ENCODE data around the gene SMYD5.
"Not testable (repeated sequence)": the region's sequence is repeated elsewhere in the genome, so short reads cannot be mapped to it uniquely, and the experiment has no call there.

The SMYD5 gene

GRCh38 chr2:73262108-73262651, 48.1 kb downstream of the SMYD5 start:
- Histone ChIP-seq H2AFZ (ENCODE audit: low read depth, low read length) (no peak overlapping the region), H3K4me1 (ENCODE audit: insufficient read depth, low read length) (no peaks in the 10 kb centered on the region), H3K9me3 (ENCODE audit: low read length) (no peaks in the 10 kb centered on the region), H3K27me3 (ENCODE audit: insufficient read depth, low read length) (no peaks in the 10 kb centered on the region), H3K36me3 (ENCODE audit: insufficient read depth, low read length) (peaks cover 9% of the 10 kb centered on the region), H3K4me3 (ENCODE audit: low read length) (no peak overlapping the region)

- not testable (repeated sequence) for H3K4me3 ChIP-seq (ENCODE audit: low read length); H3K4me1 ChIP-seq (ENCODE audit: insufficient read depth, low read length); H3K27me3 ChIP-seq (ENCODE audit: insufficient read depth, low read length); H3K9me3 ChIP-seq (ENCODE audit: low read length); H3K36me3 ChIP-seq (ENCODE audit: insufficient read depth, low read length); H2AFZ ChIP-seq (ENCODE audit: low read depth, low read length)
Observed at GRCh38 chr2:73262691-73263429, 48.8 kb downstream of the SMYD5 start.

- H3K9me3 ChIP-seq (ENCODE audit: low read length), result no peaks in the 10 kb centered on the region
- H3K36me3 ChIP-seq (ENCODE audit: insufficient read depth, low read length), result peaks cover 5% of the 10 kb centered on the region
- H3K4me3 ChIP-seq (ENCODE audit: low read length), result no peak overlapping the region
- H2AFZ ChIP-seq (ENCODE audit: low read depth, low read length), result no peak overlapping the region
- no peaks in the 10 kb centered on the region for H3K27me3 ChIP-seq (ENCODE audit: insufficient read depth, low read length)
- no peaks in the 10 kb centered on the region for H3K4me1 ChIP-seq (ENCODE audit: insufficient read depth, low read length)
Observed at GRCh38 chr2:73263540-73264331, 49.7 kb downstream of the SMYD5 start.

GRCh38 chr2:73264332-73264606, 50.2 kb downstream of the SMYD5 start:
- Histone ChIP-seq H2AFZ (ENCODE audit: low read depth, low read length) (no peak overlapping the region), H3K4me3 (ENCODE audit: low read length) (no peak overlapping the region)

GRCh38 chr2:73264783-73265182, 50.7 kb downstream of the SMYD5 start:
- Histone ChIP-seq H2AFZ (ENCODE audit: low read depth, low read length) (no peak overlapping the region), H3K4me1 (ENCODE audit: insufficient read depth, low read length) (no peaks in the 10 kb centered on the region), H3K4me3 (ENCODE audit: low read length) (no peak overlapping the region), H3K27me3 (ENCODE audit: insufficient read depth, low read length) (no peaks in the 10 kb centered on the region), H3K9me3 (ENCODE audit: low read length) (no peaks in the 10 kb centered on the region), H3K36me3 (ENCODE audit: insufficient read depth, low read length) (peaks cover 5% of the 10 kb centered on the region)

More at GRCh38 chr2:73264332-73264606, 50.2 kb downstream of the SMYD5 start:
- H3K4me1 ChIP-seq (ENCODE audit: insufficient read depth, low read length), result no peaks in the 10 kb centered on the region
- no peaks in the 10 kb centered on the region for H3K27me3 ChIP-seq (ENCODE audit: insufficient read depth, low read length)
- H3K9me3 ChIP-seq (ENCODE audit: low read length), result no peaks in the 10 kb centered on the region
- peaks cover 5% of the 10 kb centered on the region for H3K36me3 ChIP-seq (ENCODE audit: insufficient read depth, low read length)

GRCh38 chr2:73265298-73266060, 51.4 kb downstream of the SMYD5 start:
- H3K27me3 ChIP-seq (ENCODE audit: insufficient read depth, low read length), result no peaks in the 10 kb centered on the region
- no peak overlapping the region for H2AFZ ChIP-seq (ENCODE audit: low read depth, low read length)
- no peaks in the 10 kb centered on the region for H3K9me3 ChIP-seq (ENCODE audit: low read length)
- no peaks in the 10 kb centered on the region for H3K4me1 ChIP-seq (ENCODE audit: insufficient read depth, low read length)
- peaks cover 5% of the 10 kb centered on the region for H3K36me3 ChIP-seq (ENCODE audit: insufficient read depth, low read length)
- no peak overlapping the region for H3K4me3 ChIP-seq (ENCODE audit: low read length)

GRCh38 chr2:73266061-73266901, 52.2 kb downstream of the SMYD5 start:
- Histone ChIP-seq H3K4me1 (ENCODE audit: insufficient read depth, low read length) (no peaks in the 10 kb centered on the region), H3K4me3 (ENCODE audit: low read length) (no peak overlapping the region), H3K27me3 (ENCODE audit: insufficient read depth, low read length) (no peaks in the 10 kb centered on the region), H3K9me3 (ENCODE audit: low read length) (no peaks in the 10 kb centered on the region), H3K36me3 (ENCODE audit: insufficient read depth, low read length) (peaks cover 5% of the 10 kb centered on the region), H2AFZ (ENCODE audit: low read depth, low read length) (no peak overlapping the region)

GRCh38 chr2:73267008-73267407, 53.0 kb downstream of the SMYD5 start:
- Histone ChIP-seq H3K4me3 (ENCODE audit: low read length) (no peak overlapping the region), H3K4me1 (ENCODE audit: insufficient read depth, low read length) (no peaks in the 10 kb centered on the region), H3K9me3 (ENCODE audit: low read length) (no peaks in the 10 kb centered on the region), H3K36me3 (ENCODE audit: insufficient read depth, low read length) (peaks cover 5% of the 10 kb centered on the region), H3K27me3 (ENCODE audit: insufficient read depth, low read length) (no peaks in the 10 kb centered on the region), H2AFZ (ENCODE audit: low read depth, low read length) (no peak overlapping the region)

- Histone ChIP-seq H3K4me1 (ENCODE audit: insufficient read depth, low read length) (no peaks in the 10 kb centered on the region), H3K9me3 (ENCODE audit: low read length) (no peaks in the 10 kb centered on the region), H3K27me3 (ENCODE audit: insufficient read depth, low read length) (no peaks in the 10 kb centered on the region), H3K36me3 (ENCODE audit: insufficient read depth, low read length) (peaks cover 2% of the 10 kb centered on the region), H3K4me3 (ENCODE audit: low read length) (no peak overlapping the region), H2AFZ (ENCODE audit: low read depth, low read length) (no peak overlapping the region)
Observed at GRCh38 chr2:73268366-73268829, 54.4 kb downstream of the SMYD5 start.

- H3K4me1 ChIP-seq (ENCODE audit: insufficient read depth, low read length), result no peaks in the 10 kb centered on the region
- H3K36me3 ChIP-seq (ENCODE audit: insufficient read depth, low read length), result peaks cover under 1% of the 10 kb centered on the region
- no peaks in the 10 kb centered on the region for H3K9me3 ChIP-seq (ENCODE audit: low read length)
- H2AFZ ChIP-seq (ENCODE audit: low read depth, low read length), result no peak overlapping the region
- no peaks in the 10 kb centered on the region for H3K27me3 ChIP-seq (ENCODE audit: insufficient read depth, low read length)
- H3K4me3 ChIP-seq (ENCODE audit: low read length), result no peak overlapping the region
Observed at GRCh38 chr2:73268830-73269685, 55.0 kb downstream of the SMYD5 start.

- H3K27me3 ChIP-seq (ENCODE audit: insufficient read depth, low read length), result no peaks in the 10 kb centered on the region
- H3K4me1 ChIP-seq (ENCODE audit: insufficient read depth, low read length), result no peaks in the 10 kb centered on the region
- H3K36me3 ChIP-seq (ENCODE audit: insufficient read depth, low read length), result no peaks in the 10 kb centered on the region
- H3K4me3 ChIP-seq (ENCODE audit: low read length), result no peak overlapping the region
- no peak overlapping the region for H2AFZ ChIP-seq (ENCODE audit: low read depth, low read length)
- H3K9me3 ChIP-seq (ENCODE audit: low read length), result no peaks in the 10 kb centered on the region
Observed at GRCh38 chr2:73269686-73270465, 55.8 kb downstream of the SMYD5 start.
